Smooth muscle cell (in vitro differentiated cells): ENCODE measurements around the gene CLASP2. TPM values are rescaled to one million over a fixed set of nuclear protein-coding genes. Genes with fewer than 3 reads are reported as not detected.

Experiments
- DNase-seq: peaks from one replicate; lab custom pipeline; 2025; ENCODE audit not compliant: unreplicated experiment; lab: John Stamatoyannopoulos, UW
- H2AFZ ChIP-seq: fragments of 200-600 bp; sonication (generic); 2 replicates; pipeline ENCODE4 v1.6.0; 2016; ENCODE audit warnings: antibody characterized with exemption, low read depth, mild to moderate bottlenecking
- H3F3A ChIP-seq: fragments of 200-600 bp; sonication (generic); 2 replicates; pipeline ENCODE4 v1.6.0; 2017; ENCODE audit warnings: antibody characterized with exemption, low read depth
- H3K27ac ChIP-seq: fragments of 200-600 bp; sonication (generic); 2 replicates; pipeline ENCODE4 v1.5.1; 2016; ENCODE audit warnings: low read depth, mild to moderate bottlenecking
- H3K27me3 ChIP-seq: fragments of 200-600 bp; sonication (generic); 2 replicates; pipeline ENCODE4 v1.6.1; 2016; ENCODE audit warnings: low read depth, mild to moderate bottlenecking
- H3K36me3 ChIP-seq: fragments of 200-600 bp; sonication (generic); 2 replicates; pipeline ENCODE4 v1.5.1; 2016; ENCODE audit warnings: low read depth
- H3K4me1 ChIP-seq: fragments of 200-600 bp; sonication (generic); 2 replicates; pipeline ENCODE4 v1.5.1; 2016; ENCODE audit warnings: low read depth
- H3K4me2 ChIP-seq: fragments of 200-600 bp; sonication (generic); 2 replicates; pipeline ENCODE4 v1.6.0; 2016; ENCODE audit warnings: mild to moderate bottlenecking
- H3K4me3 ChIP-seq: fragments of 200-600 bp; sonication (generic); 2 replicates; pipeline ENCODE4 v1.5.1; 2016; ENCODE audit warnings: mild to moderate bottlenecking
- H3K79me2 ChIP-seq: fragments of 200-600 bp; sonication (generic); 2 replicates; pipeline ENCODE4 v1.6.0; 2016; ENCODE audit warnings: low read depth, mild to moderate bottlenecking
- H3K9ac ChIP-seq: fragments of 200-600 bp; sonication (generic); 2 replicates; pipeline ENCODE4 v1.6.0; 2016; ENCODE audit warnings: low read depth
- H3K9me3 ChIP-seq: fragments of 200-600 bp; sonication (generic); replicated peaks from 2 replicates; pipeline ENCODE4 v1.5.1; 2016; ENCODE audit warnings: low read depth
- H4K20me1 ChIP-seq: fragments of 200-600 bp; sonication (generic); 2 replicates; pipeline ENCODE4 v1.6.0; 2016; ENCODE audit warnings: low read depth
- CTCF ChIP-seq: fragments of 200-600 bp; sonication (generic); IDR thresholded peaks from 2 replicates; pipeline ENCODE4 v1.5.1; 2017; ENCODE audit warnings: borderline replicate concordance, mild to moderate bottlenecking, antibody characterized with exemption; ENCODE audit not compliant: insufficient read depth, poor library complexity, severe bottlenecking
- WGBS: methylation state at CpG from one replicate; pipeline ENCODE4 v1.1.7; 2016; ENCODE audit warnings: low lambda C conversion rate; 5-methylcytosine and 5-hydroxymethylcytosine counted together
- polyA plus RNA-seq: library from polyadenylated mRNA; unstranded; fragments of >200 nt; fragmentation: Nextera tagmentation; extraction: Ambion mirVana; gene quantifications from 2 replicates; pipeline ENCODE4 v1.2.1, GENCODE V29; 2016
- total RNA-seq: library from RNA; depleted of rRNA; stranded (reverse); fragments of >200 nt; gene quantifications from 2 replicates; pipeline ENCODE4 v1.2.3, GENCODE V29; 2014

The CLASP2 gene
- total and polyA plus RNA-seq, 2 experiments from 2014 or later, result 17.9 to 61.4 TPM

DNA sequence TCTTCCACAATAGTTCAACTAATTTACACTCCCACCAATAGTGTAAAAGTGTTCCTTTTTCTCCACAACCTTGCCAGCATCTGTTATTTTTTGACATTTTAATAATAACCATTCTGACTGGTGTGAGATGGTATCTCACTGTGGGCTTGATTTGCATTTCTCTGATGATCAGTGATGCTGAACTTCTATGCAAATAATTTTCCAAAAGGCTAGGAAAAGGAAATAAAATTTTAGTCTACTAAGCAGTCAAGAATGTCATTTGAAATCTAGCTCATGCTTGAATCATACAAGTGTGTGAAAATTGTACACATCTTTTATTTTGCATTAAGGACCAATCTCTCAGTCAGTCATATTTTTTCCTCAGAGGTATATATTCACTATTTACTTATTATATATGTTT, 176.1 kb downstream of the CLASP2 start:
- no peak overlapping the region for H2AFZ ChIP-seq
- H3K27ac ChIP-seq, result no peak overlapping the region
- no peak for DNase-seq
- no peak overlapping the region for H3K9ac ChIP-seq
- no peaks in the 10 kb centered on the region for H3K4me1 ChIP-seq
- H3K4me3 ChIP-seq, result no peak overlapping the region
- no peaks in the 10 kb centered on the region for H3K79me2 ChIP-seq
- no peaks in the 10 kb centered on the region for H4K20me1 ChIP-seq
- TF ChIP-seq CTCF, result no peak
- H3K36me3 ChIP-seq, result peaks cover 13% of the 10 kb centered on the region
- H3K4me2 ChIP-seq, result no peak overlapping the region
- H3K9me3 ChIP-seq, result no peaks in the 10 kb centered on the region
- no peaks in the 10 kb centered on the region for H3F3A ChIP-seq
- no peaks in the 10 kb centered on the region for H3K27me3 ChIP-seq

DNA sequence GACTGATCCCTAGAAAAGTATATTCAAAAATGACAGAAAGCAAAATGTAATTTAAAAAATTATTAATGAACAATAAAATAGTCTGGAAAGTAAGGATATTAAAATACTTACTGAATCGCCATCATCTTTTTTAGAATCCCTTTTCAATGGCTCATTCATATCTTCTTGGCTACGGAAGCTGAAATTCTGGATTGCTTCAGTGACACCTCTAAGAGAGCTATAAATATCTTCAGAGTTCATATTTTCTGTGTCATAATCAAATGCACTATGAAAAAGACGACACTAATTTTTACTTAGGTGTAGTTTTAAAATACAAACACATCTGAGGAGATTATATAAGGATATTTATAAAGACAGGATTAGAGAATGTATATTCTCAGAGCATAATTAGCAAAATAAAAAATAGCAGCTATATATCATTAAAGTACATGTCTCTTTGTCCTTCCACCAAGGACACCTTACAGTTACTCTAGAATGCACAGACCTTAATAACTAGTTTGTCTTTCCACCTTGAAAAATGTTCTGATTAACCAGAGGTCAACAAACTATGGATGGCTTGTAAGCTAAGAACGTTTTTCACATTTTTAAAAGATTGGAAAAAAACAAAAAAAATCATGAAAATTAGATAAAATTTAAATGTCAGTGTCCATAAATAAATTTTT, 179.2 kb downstream of the CLASP2 start:
- H3K36me3 ChIP-seq, result peaks cover 18% of the 10 kb centered on the region
- H3K79me2 ChIP-seq, result no peaks in the 10 kb centered on the region
- 98% methylated on average over 4 of the region's 4 CpGs for WGBS

GRCh38 chr3:33537133-33537532, 180.9 kb downstream of the CLASP2 start:
- peaks cover 19% of the 10 kb centered on the region for H3K36me3 ChIP-seq
- H3K4me3 ChIP-seq, result no peak overlapping the region
- no peak overlapping the region for H3K9ac ChIP-seq
- H3K9me3 ChIP-seq, result no peaks in the 10 kb centered on the region
- no peak overlapping the region for H3K4me2 ChIP-seq
- no peak overlapping the region for H3K27ac ChIP-seq
- no peaks in the 10 kb centered on the region for H4K20me1 ChIP-seq
- H2AFZ ChIP-seq, result no peak overlapping the region
- no peak for TF ChIP-seq CTCF
- no peaks in the 10 kb centered on the region for H3K4me1 ChIP-seq
- H3F3A ChIP-seq, result no peaks in the 10 kb centered on the region
- no peaks in the 10 kb centered on the region for H3K79me2 ChIP-seq
- H3K27me3 ChIP-seq, result no peaks in the 10 kb centered on the region
- no peak for DNase-seq

More for the DNA sequence above, 179.2 kb downstream of the CLASP2 start:
- TF ChIP-seq CTCF, result no peak
- Histone ChIP-seq H3F3A (no peaks in the 10 kb centered on the region), H3K4me2 (no peak overlapping the region), H3K4me3 (no peak overlapping the region), H3K27me3 (no peaks in the 10 kb centered on the region), H2AFZ (no peak overlapping the region), H3K4me1 (no peaks in the 10 kb centered on the region), H4K20me1 (no peaks in the 10 kb centered on the region), H3K9me3 (no peaks in the 10 kb centered on the region), H3K9ac (no peak overlapping the region), H3K27ac (no peak overlapping the region)
- no peak for DNase-seq

- Histone ChIP-seq H3K4me3 (no peak overlapping the region), H3F3A (no peaks in the 10 kb centered on the region), H3K27me3 (no peaks in the 10 kb centered on the region), H3K4me2 (no peak overlapping the region), H3K27ac (no peak overlapping the region), H2AFZ (no peak overlapping the region), H4K20me1 (no peaks in the 10 kb centered on the region), H3K36me3 (peaks cover 26% of the 10 kb centered on the region), H3K79me2 (peaks cover 3% of the 10 kb centered on the region), H3K9me3 (peaks cover 10% of the 10 kb centered on the region), H3K4me1 (no peaks in the 10 kb centered on the region), H3K9ac (no peak overlapping the region)
- TF ChIP-seq CTCF, result no peak
- no peak for DNase-seq
- WGBS, result 97% methylated on average over 1 of the region's 1 CpG
Observed at GRCh38 chr3:33526787-33527186, 191.3 kb downstream of the CLASP2 start.
